GM21367 (cell line): ENCODE measurements around the gene NXNL1.
A peak's percentile ranks its signal among the peaks of the same experiment; 100 is the strongest.

Source experiments
- ATAC-seq: cut with Tn5 transposase; IDR thresholded peaks from one replicate; pipeline ENCODE4 v1.9.1; 2021; ENCODE audit not compliant: unreplicated experiment

The NXNL1 gene

GRCh38 chr19:17421942-17422341, 38.8 kb downstream of the NXNL1 start:
- ATAC-seq, result no peak

- ATAC-seq, result peak; percentile 16
Observed at GRCh38 chr19:17420475-17420924, 40.2 kb downstream of the NXNL1 start.

- peak; percentile 69 for ATAC-seq
Observed at GRCh38 chr19:17419621-17420474, 40.9 kb downstream of the NXNL1 start, which contains the start of gene MVB12A. TSS of gene MVB12A (plus strand) at chr19:17420047. CDS start at chr19:17420136, 89 bp downstream.

GRCh38 chr19:17419154-17419620, 41.5 kb downstream of the NXNL1 start:
- ATAC-seq, result no peak

- ATAC-seq, result no peak
Observed at GRCh38 chr19:17418710-17419109, 42.0 kb downstream of the NXNL1 start.

GRCh38 chr19:17415121-17415520, 45.6 kb downstream of the NXNL1 start:
- ATAC-seq, result no peak

GRCh38 chr19:17414097-17414496, 46.6 kb downstream of the NXNL1 start:
- no peak for ATAC-seq

- no peak for ATAC-seq
Observed at GRCh38 chr19:17411801-17412200, 48.9 kb downstream of the NXNL1 start.

GRCh38 chr19:17409990-17410389, 50.7 kb downstream of the NXNL1 start:
- ATAC-seq, result no peak

GRCh38 chr19:17406887-17407196, 53.9 kb downstream of the NXNL1 start:
- no peak for ATAC-seq

- peak; percentile 16 for ATAC-seq
Observed at GRCh38 chr19:17406046-17406886, 54.5 kb downstream of the NXNL1 start.
